SJSA1 (cell line): ENCODE measurements around the gene MC1R. TPM values are rescaled to one million over a fixed set of nuclear protein-coding genes. Genes with fewer than 3 reads are reported as not detected.

ENCODE experiments used
- DNase-seq, 2 experiments: peaks; one replicate each; pipeline ENCODE4 v3.0.0-alpha.2; 2015 to 2020; ENCODE audit warnings: low spot score in 2 of 2, low read depth in 1 of 2
- H3K27ac ChIP-seq: fragments of 250-450 bp; sonication (Bioruptor Pico); 2 replicates; pipeline ENCODE4 v1.5.1; 2020; ENCODE audit warnings: mild to moderate bottlenecking, moderate library complexity
- H3K27me3 ChIP-seq: fragments of 250-450 bp; sonication (Bioruptor Pico); replicated peaks from 2 replicates; pipeline ENCODE4 v1.5.1; 2020; ENCODE audit warnings: mild to moderate bottlenecking, moderate library complexity
- H3K36me3 ChIP-seq: fragments of 250-450 bp; sonication (Bioruptor Pico); 2 replicates; pipeline ENCODE4 v1.5.1; 2020; ENCODE audit warnings: mild to moderate bottlenecking
- H3K4me1 ChIP-seq: fragments of 250-450 bp; sonication (Bioruptor Pico); replicated peaks from 2 replicates; pipeline ENCODE4 v1.6.1; 2021; ENCODE audit warnings: mild to moderate bottlenecking
- H3K4me3 ChIP-seq: fragments of 250-450 bp; sonication (Bioruptor Pico); 2 replicates; pipeline ENCODE4 v1.5.1; 2020; ENCODE audit warnings: mild to moderate bottlenecking
- H3K9me3 ChIP-seq: fragments of 250-450 bp; sonication (Bioruptor Pico); replicated peaks from 2 replicates; pipeline ENCODE4 v1.5.1; 2020; ENCODE audit warnings: mild to moderate bottlenecking
- total RNA-seq: library from RNA; depleted of rRNA; stranded (reverse); fragments of >200 nt; shearing (Covaris generic); gene quantifications from 2 replicates; pipeline ENCODE4 v1.2.3, GENCODE V29; 2014

Gene MC1R
- total RNA-seq, 1 experiment from 2014 or later = 9.2 TPM

DNA sequence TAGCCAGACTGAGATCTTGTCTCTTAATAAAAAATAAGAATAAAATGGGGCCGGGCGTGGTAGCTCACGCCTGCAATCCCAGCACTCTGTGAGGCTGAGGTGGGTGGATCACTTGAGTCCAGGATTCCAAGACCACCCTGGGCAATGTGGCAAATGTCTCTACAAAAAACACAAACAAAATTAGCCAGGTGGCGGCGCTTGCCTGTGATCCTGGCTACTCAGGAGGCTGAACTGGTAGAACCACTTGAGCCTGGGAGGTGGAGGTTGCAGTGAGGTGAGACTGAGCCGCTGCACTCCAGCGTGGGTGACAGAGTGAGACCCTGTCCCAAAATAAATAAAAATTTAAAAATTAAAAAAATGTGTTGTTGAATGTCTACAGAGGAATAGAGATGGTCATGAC lies 27.0 kb downstream of the MC1R start:
- Histone ChIP-seq H3K27ac (no peak overlapping the region), H3K36me3 (0 out of 2 replicates have a peak, but pooled peaks cover 3% of the 10 kb centered on the region), H3K4me3 (no peak overlapping the region), H3K4me1 (peaks cover 17% of the 10 kb centered on the region), H3K27me3 (peaks cover 19% of the 10 kb centered on the region), H3K9me3 (no peaks in the 10 kb centered on the region)
- DNase-seq = no peak

DNA sequence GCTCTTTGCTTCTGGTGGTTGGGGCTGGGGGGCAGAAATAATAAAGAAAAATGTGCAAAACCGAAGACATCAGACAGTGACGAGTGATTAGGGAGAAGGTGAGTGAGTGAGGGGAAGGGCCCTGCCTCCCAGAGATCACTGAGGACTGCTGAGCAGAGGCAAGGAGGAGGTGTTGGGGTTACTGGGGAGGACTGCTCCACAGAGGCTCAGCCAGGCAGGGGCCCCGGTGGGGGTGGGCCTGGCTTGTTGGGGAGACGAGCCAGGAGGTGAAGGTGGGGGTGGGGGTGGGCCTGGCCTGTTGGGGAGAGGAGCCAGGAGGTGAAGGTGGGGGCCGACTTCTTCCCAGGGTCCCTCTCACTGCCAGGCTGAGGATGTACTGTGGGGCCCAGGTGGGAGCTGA lies 27.9 kb downstream of the MC1R start:
- Histone ChIP-seq H3K36me3 (0 out of 2 replicates have a peak, but pooled peaks cover 3% of the 10 kb centered on the region), H3K27me3 (peaks cover 17% of the 10 kb centered on the region), H3K4me3 (no peak overlapping the region), H3K9me3 (no peaks in the 10 kb centered on the region), H3K27ac (no peak overlapping the region), H3K4me1 (peaks cover 17% of the 10 kb centered on the region)
- no peak for DNase-seq

DNA sequence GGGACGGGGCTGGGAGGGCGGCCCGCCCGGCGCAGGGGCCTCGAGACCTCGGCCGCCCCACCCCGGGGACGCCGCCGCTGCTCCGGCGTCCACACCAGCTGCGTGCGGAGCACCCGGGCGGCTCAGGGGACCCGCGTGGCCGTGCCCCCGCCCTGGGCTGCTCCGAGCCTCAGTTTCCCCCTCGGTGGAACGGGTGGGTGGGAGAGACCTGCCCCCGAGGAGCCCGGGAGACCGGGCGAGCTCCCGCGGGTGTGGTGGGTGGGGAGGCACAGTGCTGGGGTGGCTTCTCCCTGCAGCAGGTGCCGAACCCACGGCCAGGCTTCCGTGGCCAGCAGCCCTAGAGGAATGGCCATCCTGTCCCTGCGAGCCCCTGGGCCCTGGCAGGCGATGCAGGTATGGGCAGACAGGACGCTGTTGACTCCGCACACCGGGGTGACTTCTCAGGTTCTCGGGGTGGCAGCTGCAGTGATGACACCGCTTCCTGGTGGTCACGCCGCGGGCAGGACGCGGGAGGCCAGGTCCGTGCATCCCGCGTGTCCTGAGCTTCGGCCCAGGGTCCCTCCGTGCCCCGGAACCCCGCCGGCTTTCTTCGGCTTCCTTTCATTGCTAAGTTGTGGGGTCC lies 30.6 kb downstream of the MC1R start:
- H3K9me3 ChIP-seq = no peaks in the 10 kb centered on the region
- DNase-seq = no peak
- H3K4me3 ChIP-seq = peak overlapping the region; percentile 49
- peaks cover 5% of the 10 kb centered on the region; the same call in 1 of the 2 replicates for H3K27me3 ChIP-seq
- H3K4me1 ChIP-seq = peaks cover 17% of the 10 kb centered on the region
- no peak overlapping the region for H3K27ac ChIP-seq
- peaks cover 3% of the 10 kb centered on the region; the same call in 1 of the 2 replicates for H3K36me3 ChIP-seq

DNA sequence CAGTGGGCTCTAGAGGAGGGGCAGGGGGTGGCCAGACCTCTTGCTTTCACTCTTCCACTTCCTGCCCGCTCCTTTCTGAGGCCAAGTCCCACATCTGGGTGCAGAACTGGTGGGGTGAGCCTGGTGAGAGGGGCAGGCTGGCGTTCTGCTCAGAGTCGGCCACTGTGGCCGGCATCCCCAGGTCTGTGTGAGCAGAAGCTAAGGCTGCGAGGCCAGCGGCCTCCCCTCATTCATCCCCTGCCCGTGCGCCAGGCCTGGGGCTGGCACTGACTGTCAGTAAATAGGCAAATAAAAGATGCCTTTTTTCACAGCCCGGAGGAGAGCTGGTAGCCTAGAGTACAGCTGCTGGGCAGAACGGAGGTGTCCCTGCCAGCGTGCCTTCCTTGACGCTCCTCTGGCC lies 31.1 kb downstream of the MC1R start:
- peaks cover 6% of the 10 kb centered on the region; the same call in 1 of the 2 replicates for H3K36me3 ChIP-seq
- peak overlapping the region; percentile 49 for H3K4me3 ChIP-seq
- no peak for DNase-seq
- H3K9me3 ChIP-seq = no peaks in the 10 kb centered on the region
- no peak overlapping the region for H3K27ac ChIP-seq
- H3K27me3 ChIP-seq = 0 out of 2 replicates have a peak, but pooled peaks cover 4% of the 10 kb centered on the region
- peaks cover 17% of the 10 kb centered on the region for H3K4me1 ChIP-seq

DNA sequence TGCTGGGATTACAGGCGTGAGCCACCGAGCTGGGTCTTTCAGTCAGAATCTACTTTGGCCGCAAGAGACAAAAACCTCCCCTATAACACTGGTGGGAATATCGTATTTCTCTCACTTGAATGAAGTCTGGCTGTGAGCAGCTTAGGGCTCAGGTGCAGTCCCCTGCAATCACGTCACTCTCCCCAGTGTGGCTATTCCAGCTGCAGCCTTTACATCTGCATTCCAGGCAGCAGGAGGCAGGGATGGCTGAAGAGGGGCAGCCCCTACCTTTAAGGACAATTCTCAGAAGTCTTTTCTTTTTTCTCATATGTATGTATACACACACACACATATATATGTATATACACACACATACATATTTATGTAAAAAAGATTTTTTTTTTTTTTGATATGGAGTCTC lies 32.8 kb downstream of the MC1R start:
- DNase-seq = no peak
- Histone ChIP-seq H3K4me1 (peaks cover 17% of the 10 kb centered on the region), H3K4me3 (no peak overlapping the region), H3K36me3 (peaks cover 9% of the 10 kb centered on the region), H3K27me3 (0 out of 2 replicates have a peak, but pooled peaks cover 4% of the 10 kb centered on the region), H3K27ac (no peak overlapping the region), H3K9me3 (no peaks in the 10 kb centered on the region)

DNA sequence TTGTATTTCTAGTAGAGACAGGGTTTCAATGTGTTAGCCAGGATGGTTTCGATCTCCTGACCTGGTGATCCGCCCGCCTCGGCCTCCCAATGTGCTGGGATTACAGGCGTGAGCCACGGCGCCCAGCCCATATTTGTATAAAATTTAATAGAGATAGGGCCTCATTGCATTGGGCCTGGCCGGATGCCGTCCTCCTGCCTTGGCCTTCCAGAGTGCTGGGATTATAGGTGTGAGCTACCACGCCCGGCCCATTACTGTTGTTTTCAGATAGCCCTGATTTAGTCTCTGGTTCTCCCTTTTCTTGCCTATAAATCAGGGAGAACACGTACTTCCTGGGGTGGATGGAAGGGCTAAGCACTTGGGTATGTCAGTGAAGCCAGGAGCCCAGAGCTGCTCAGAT lies 33.4 kb downstream of the MC1R start:
- Histone ChIP-seq H3K4me1 (peaks cover 17% of the 10 kb centered on the region), H3K27me3 (0 out of 2 replicates have a peak, but pooled peaks cover 4% of the 10 kb centered on the region), H3K36me3 (peaks cover 13% of the 10 kb centered on the region), H3K27ac (no peak overlapping the region), H3K9me3 (no peaks in the 10 kb centered on the region), H3K4me3 (no peak overlapping the region)
- DNase-seq = no peak

DNA sequence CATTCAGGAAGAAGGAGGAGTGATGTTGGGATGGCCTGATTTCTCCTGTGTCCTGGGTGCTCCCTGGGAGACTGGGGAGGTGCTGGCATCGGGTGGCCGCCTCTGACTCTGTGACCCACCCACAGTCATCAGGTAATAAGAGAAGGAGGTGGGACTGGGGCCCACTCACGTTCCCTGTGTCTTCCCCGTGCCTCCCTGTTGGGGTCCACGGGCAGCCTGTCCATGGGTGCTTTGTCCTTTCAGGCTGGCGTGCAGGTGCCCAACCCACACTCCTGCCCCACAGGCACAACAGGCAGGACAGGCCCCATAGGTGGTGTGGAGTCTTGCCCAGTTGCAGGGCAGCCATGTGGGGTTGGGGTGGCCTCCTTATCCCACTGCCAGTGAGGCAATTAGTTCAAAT lies 33.9 kb downstream of the MC1R start:
- DNase-seq = no peak
- Histone ChIP-seq H3K27me3 (0 out of 2 replicates have a peak, but pooled peaks cover 3% of the 10 kb centered on the region), H3K36me3 (peaks cover 18% of the 10 kb centered on the region), H3K27ac (no peak overlapping the region), H3K9me3 (no peaks in the 10 kb centered on the region), H3K4me1 (peaks cover 17% of the 10 kb centered on the region), H3K4me3 (no peak overlapping the region)

DNA sequence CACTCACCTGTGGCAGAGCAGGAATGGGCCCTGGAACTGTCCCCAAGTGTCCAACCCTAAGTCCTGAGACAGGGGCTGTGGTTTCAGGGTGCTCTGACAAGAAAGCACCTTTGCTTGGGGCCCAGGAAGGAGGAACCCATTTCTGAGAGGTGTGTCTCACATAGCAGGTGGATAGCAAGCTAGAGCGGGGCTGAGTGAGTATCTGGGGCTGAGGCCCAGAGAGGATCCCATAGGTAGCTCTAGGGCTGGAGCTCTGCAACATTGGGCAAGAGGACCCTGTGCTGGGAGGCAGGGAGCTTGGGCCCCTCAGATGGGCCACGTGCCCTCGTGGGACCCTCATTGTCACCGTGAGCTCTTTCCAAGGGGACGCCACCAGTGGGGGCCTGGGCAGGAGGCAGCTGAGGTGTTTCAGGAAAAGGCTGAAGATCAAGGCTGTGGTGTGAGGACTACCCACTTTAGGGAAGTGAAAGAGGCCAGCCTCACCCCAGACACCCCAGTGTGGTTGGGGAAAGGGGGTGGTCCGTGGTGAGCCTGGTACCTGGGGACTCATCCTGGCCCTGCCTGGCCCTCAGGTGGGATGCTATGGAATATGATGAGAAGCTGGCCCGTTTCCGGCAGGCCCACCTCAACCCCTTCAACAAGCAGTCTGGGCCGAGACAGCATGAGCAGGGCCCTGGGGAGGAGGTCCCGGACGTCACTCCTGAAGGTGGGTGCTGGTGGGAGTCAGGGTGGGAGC lies 35.2 kb downstream of the MC1R start:
- Histone ChIP-seq H3K27ac (no peak overlapping the region), H3K27me3 (no peaks in the 10 kb centered on the region), H3K36me3 (peaks cover 28% of the 10 kb centered on the region), H3K4me1 (peaks cover 7% of the 10 kb centered on the region), H3K4me3 (no peak overlapping the region), H3K9me3 (no peaks in the 10 kb centered on the region)
- DNase-seq = no peak

DNA sequence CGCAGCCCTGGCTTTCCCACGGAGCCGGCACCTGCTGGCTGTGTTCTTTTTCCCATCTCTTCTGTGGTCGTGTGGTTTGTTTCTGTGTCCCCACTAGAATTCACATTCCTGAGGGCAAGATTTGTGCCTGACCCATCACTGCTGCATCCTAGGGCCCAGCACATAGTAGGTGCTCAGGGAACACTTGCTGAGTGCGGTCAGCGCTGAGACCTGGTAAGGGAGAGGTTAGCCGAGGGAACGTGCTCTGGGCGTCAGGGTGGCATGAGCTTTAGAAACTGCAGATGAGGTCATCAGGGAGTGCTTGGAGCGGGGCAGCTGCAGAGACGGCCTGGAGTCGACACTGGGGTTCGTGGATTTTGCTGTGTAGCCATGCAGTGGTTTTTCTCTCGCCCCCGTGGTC lies 35.8 kb downstream of the MC1R start:
- Histone ChIP-seq H3K27me3 (no peaks in the 10 kb centered on the region), H3K9me3 (no peaks in the 10 kb centered on the region), H3K36me3 (peaks cover 28% of the 10 kb centered on the region), H3K27ac (no peak overlapping the region), H3K4me1 (peaks cover 3% of the 10 kb centered on the region), H3K4me3 (no peak overlapping the region)
- no peak for DNase-seq

DNA sequence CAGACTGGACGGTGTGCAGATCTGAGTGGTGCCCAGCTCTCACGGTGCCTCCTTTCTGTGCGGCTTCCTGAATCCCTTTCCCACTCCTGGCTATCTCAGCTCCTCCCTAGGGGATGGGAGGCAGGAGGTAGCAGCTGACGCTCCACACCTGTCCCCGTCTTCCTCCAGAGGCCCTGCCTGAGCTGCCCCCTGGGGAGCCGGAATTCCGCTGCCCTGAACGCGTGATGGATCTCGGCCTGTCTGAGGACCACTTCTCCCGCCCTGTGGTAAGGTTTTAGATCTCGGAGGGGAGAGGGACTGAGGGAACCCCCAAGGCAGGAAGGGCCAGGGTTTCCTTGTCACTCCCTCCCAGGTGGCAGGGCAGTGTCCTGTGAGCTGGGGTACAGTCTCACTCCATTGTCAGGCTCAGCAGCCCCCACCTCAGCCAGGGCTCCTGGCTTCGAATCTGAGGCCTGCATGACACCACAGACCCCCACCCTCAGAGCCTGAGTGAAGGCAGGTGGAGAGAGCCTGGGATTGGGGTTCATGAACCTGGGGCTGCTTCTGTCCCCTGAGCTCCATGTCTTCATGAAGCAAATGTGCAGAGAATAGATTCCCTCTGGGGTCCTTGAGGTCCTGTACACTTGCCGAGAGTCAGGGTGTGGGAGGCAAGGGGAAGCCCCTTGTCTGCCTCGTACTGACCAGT lies 36.5 kb downstream of the MC1R start:
- Histone ChIP-seq H3K36me3 (peaks cover 25% of the 10 kb centered on the region), H3K4me1 (no peaks in the 10 kb centered on the region), H3K4me3 (no peak overlapping the region), H3K27ac (no peak overlapping the region), H3K27me3 (no peaks in the 10 kb centered on the region), H3K9me3 (no peaks in the 10 kb centered on the region)
- DNase-seq = no peak

DNA sequence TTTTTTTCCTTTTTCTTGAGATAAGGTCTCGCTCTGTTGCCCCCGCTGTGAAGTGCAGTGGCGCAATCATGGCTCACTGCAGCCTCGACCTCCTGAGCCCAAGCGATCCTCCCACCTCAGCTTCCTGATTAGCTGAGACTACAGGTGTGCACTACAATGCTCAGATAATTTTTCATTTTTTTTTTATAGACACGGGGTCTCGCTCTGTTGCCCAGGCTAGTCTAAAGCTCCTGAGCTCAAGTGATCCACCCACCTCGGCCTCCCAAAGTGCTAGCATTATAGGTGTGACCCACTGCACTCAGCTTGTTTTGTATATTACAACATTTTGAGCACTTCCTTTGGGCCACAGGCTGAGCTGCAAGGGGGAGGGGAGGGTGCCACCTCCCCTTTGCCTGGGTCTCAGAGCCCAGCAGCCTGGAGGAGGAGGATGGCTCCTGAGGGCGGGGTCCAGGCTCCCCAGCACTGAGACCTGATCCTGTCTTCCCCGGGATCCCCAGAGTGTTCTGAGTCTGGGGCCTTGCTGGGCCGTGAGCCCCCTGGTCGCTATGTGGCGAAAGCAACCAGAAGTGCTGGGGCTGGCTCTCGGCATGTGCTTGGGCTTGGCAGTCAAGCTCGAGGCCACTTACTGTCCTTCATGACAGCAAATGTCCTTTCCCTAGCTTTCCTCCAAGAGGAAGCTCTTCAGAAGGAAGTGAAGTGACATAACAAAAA lies 38.0 kb downstream of the MC1R start:
- no peak for DNase-seq
- Histone ChIP-seq H3K27ac (no peak overlapping the region), H3K36me3 (peaks cover 25% of the 10 kb centered on the region), H3K4me3 (no peak overlapping the region), H3K9me3 (no peaks in the 10 kb centered on the region), H3K4me1 (no peaks in the 10 kb centered on the region), H3K27me3 (no peaks in the 10 kb centered on the region)

DNA sequence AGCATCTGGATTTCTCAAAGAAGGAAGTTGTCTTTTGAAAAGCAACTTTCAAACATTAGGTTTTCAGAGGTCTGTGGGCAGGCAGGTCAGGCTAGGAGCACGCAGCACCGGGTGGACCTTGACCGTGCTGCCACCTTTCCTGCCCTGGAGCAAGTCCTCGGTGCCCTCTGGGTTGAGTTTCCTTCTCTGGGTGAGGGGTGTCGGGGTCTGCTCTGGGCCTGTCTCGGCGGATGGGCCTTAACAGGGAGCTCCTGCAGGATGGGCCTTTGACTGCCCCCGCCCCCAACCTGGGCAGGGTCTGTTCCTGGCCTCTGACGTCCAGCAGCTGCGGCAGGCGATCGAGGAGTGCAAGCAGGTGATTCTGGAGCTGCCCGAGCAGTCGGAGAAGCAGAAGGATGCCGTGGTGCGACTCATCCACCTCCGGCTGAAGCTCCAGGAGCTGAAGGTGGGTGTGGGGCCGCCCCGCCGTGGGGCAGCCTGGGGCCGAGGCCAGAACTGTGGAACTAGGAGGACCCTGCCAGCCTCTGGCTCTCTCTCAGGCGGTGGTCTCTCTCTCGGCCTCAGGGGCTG lies 38.6 kb downstream of the MC1R start:
- no peaks in the 10 kb centered on the region for H3K27me3 ChIP-seq
- H3K9me3 ChIP-seq = no peaks in the 10 kb centered on the region
- H3K4me3 ChIP-seq = no peak overlapping the region
- peaks cover 25% of the 10 kb centered on the region for H3K36me3 ChIP-seq
- no peak overlapping the region for H3K27ac ChIP-seq
- H3K4me1 ChIP-seq = no peaks in the 10 kb centered on the region
- no peak for DNase-seq

DNA sequence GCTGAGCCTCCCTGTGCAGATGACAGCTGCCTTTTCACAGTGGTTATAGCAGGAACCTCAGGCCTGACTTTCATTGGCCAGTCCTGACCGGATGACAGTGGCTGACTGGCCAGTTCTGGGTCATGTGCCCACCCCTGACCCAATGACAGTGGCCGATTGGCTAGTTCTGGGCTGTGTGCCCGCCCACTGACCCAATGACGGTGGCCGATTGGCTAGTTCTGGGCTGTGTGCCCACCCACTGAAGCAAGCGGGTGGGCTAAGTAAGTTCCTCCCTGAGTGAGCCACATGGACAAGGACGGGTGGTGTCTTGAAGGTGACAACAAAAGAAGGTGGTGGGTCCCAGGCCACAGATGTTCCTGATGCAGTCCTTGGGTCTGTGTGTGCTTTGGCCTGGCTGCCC lies 39.4 kb downstream of the MC1R start:
- Histone ChIP-seq H3K4me1 (no peaks in the 10 kb centered on the region), H3K27me3 (no peaks in the 10 kb centered on the region), H3K36me3 (peaks cover 25% of the 10 kb centered on the region), H3K27ac (no peak overlapping the region), H3K9me3 (no peaks in the 10 kb centered on the region), H3K4me3 (no peak overlapping the region)
- DNase-seq = peak; percentile 42 to 61
